Endodermal cell (in vitro differentiated cells): Measurements from ENCODE around the gene C14orf180. TPM values are rescaled to one million over a fixed set of nuclear protein-coding genes. Genes with fewer than 3 reads are reported as not detected.

ENCODE experiments used
- DNase-seq: peaks from one replicate; pipeline ENCODE4 v3.0.0-alpha.2; 2017
- H3K27ac ChIP-seq: 2 replicates; pipeline ENCODE4 v1.5.1; 2013; ENCODE audit warnings: mild to moderate bottlenecking, low read depth, low read length, moderate library complexity
- H3K27me3 ChIP-seq: 2 replicates; pipeline ENCODE4 v1.6.1; 2013; ENCODE audit warnings: mild to moderate bottlenecking, low read length, moderate library complexity; ENCODE audit not compliant: insufficient read depth, control insufficient read depth, poor library complexity, severe bottlenecking
- H3K36me3 ChIP-seq: 2 replicates; pipeline ENCODE4 v1.7.0; 2013; ENCODE audit warnings: mild to moderate bottlenecking, low read length, moderate library complexity; ENCODE audit not compliant: control insufficient read depth, insufficient read depth
- H3K4me1 ChIP-seq: one replicate; pipeline ENCODE4 v1.7.0; 2013; ENCODE audit warnings: low read length; ENCODE audit not compliant: control insufficient read depth, insufficient read depth
- H3K4me3 ChIP-seq: 2 replicates; pipeline ENCODE4 v1.5.1; 2013; ENCODE audit warnings: mild to moderate bottlenecking, low read length, moderate library complexity
- H3K9ac ChIP-seq: 2 replicates; pipeline ENCODE4 v1.6.1; 2013; ENCODE audit warnings: mild to moderate bottlenecking, low read length, moderate library complexity; ENCODE audit not compliant: poor library complexity, severe bottlenecking; ENCODE audit errors: extremely low read depth
- H3K9me3 ChIP-seq: 2 replicates; pipeline ENCODE4 v1.6.1; 2013; ENCODE audit warnings: mild to moderate bottlenecking, low read length, moderate library complexity; ENCODE audit not compliant: control insufficient read depth
- H3K27ac Mint-ChIP-seq: 2 replicates; pipeline ENCODE4 v1.8.0; 2020; ENCODE audit warnings: mixed read lengths
- H3K27me3 Mint-ChIP-seq: 2 replicates; pipeline ENCODE4 v1.8.0; 2021; ENCODE audit warnings: mild to moderate bottlenecking, mixed read lengths; ENCODE audit not compliant: insufficient read depth
- H3K36me3 Mint-ChIP-seq: 2 replicates; pipeline ENCODE4 v1.8.0; 2020; ENCODE audit warnings: low read depth, mixed read lengths
- H3K4me1 Mint-ChIP-seq: 2 replicates; pipeline ENCODE4 v1.8.0; 2020; ENCODE audit warnings: mixed read lengths
- H3K4me3 Mint-ChIP-seq: 2 replicates; pipeline ENCODE4 v1.8.0; 2020; ENCODE audit warnings: mild to moderate bottlenecking, moderate library complexity, mixed read lengths
- H3K9me3 Mint-ChIP-seq: 2 replicates; pipeline ENCODE4 v1.8.0; 2020; ENCODE audit warnings: mild to moderate bottlenecking, mixed read lengths
- WGBS, 2 experiments: methylation state at CpG; one replicate each; pipeline versions ENCODE4 v1.1.5 to v1.1.7; 2013; ENCODE audit warnings: missing lambda C conversion rate in 2 of 2, mixed read lengths in 1 of 2; ENCODE audit not compliant: insufficient coverage in 1 of 2, insufficient read length in 1 of 2; 5-methylcytosine and 5-hydroxymethylcytosine counted together
- total RNA-seq, 2 donors: library from RNA; stranded (reverse); fragmentation: NEBNext Ultra II Directional in 1 of 2; extraction: Animal tissue kit (Norgen Biotek cat#: 25700) in 1 of 2; gene quantifications; 2 replicates in 1 of 2; 3 replicates in 1 of 2; pipeline ENCODE4 v1.2.1, GENCODE V29; 2021
- TF ChIP-seq, protein P1 (sequence below): fragments of 200-600 bp; sonication (generic); conservative IDR thresholded peaks from 2 replicates; pipeline ENCODE4 v1.5.0; 2021; ENCODE audit warnings: antibody characterized with exemption, mild to moderate bottlenecking

The C14orf180 gene
- total RNA-seq, 2 donors from 2014 or later = not detected

- H3K4me1 ChIP-seq = no peaks in the 10 kb centered on the region
- Mint-ChIP-seq H3K27me3 (no peaks in the 10 kb centered on the region), H3K9me3 (no peaks in the 10 kb centered on the region), H3K4me1 (no peaks in the 10 kb centered on the region), H3K4me3 (no peak overlapping the region), H3K36me3 (no peaks in the 10 kb centered on the region), H3K27ac (no peak overlapping the region)
- H3K36me3 ChIP-seq = no peaks in the 10 kb centered on the region
- H3K27ac ChIP-seq = no peak overlapping the region
- TF ChIP-seq, protein P1, sequence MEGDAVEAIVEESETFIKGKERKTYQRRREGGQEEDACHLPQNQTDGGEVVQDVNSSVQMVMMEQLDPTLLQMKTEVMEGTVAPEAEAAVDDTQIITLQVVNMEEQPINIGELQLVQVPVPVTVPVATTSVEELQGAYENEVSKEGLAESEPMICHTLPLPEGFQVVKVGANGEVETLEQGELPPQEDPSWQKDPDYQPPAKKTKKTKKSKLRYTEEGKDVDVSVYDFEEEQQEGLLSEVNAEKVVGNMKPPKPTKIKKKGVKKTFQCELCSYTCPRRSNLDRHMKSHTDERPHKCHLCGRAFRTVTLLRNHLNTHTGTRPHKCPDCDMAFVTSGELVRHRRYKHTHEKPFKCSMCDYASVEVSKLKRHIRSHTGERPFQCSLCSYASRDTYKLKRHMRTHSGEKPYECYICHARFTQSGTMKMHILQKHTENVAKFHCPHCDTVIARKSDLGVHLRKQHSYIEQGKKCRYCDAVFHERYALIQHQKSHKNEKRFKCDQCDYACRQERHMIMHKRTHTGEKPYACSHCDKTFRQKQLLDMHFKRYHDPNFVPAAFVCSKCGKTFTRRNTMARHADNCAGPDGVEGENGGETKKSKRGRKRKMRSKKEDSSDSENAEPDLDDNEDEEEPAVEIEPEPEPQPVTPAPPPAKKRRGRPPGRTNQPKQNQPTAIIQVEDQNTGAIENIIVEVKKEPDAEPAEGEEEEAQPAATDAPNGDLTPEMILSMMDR = no peak
- no peak overlapping the region for H3K4me3 ChIP-seq
- no peaks in the 10 kb centered on the region for H3K27me3 ChIP-seq
- H3K9me3 ChIP-seq = no peaks in the 10 kb centered on the region
- no peak overlapping the region for H3K9ac ChIP-seq
- 84 to 87% methylated on average over 16 to 27 of the region's 27 CpGs for WGBS, 2 experiments
- DNase-seq = no peak
These were observed 4.1 kb downstream of the C14orf180 start for GRCh38 chr14:104583424-104584306.

DNA sequence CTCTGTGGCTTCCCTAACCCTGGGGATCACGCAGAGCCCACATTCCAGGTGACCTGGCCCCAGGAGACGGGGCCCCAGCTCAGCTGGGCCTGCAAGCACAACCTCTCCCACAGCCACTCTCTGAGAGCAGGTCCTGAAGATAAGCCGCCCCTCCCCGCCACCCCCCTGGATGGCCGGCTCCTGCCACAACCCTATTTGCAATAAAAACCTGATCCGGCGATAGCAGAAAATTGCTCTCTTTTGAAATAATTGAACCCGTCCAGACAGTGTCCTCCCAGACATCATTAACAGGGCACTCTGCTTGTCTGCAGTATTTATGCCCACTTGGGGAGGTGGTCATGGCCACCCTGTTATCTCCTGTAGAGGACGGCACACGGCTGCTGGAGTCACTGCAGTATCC lies 5.0 kb downstream of the C14orf180 start:
- Histone ChIP-seq H3K9ac (no peak overlapping the region), H3K27ac (no peak overlapping the region), H3K27me3 (no peaks in the 10 kb centered on the region), H3K9me3 (no peaks in the 10 kb centered on the region), H3K4me1 (no peaks in the 10 kb centered on the region), H3K36me3 (no peaks in the 10 kb centered on the region), H3K4me3 (no peak overlapping the region)
- Mint-ChIP-seq H3K36me3 (no peaks in the 10 kb centered on the region), H3K27me3 (no peaks in the 10 kb centered on the region), H3K27ac (no peak overlapping the region), H3K4me3 (no peak overlapping the region), H3K4me1 (no peaks in the 10 kb centered on the region), H3K9me3 (no peaks in the 10 kb centered on the region)
- no peak for DNase-seq
- TF ChIP-seq, protein P1 = no peak
- 89 to 94% methylated on average over 6 to 10 of the region's 10 CpGs for WGBS, 2 experiments

- no peaks in the 10 kb centered on the region for H3K27me3 ChIP-seq
- H3K36me3 ChIP-seq = no peaks in the 10 kb centered on the region
- Mint-ChIP-seq H3K36me3 (no peaks in the 10 kb centered on the region), H3K4me3 (no peak overlapping the region), H3K27ac (no peak overlapping the region), H3K27me3 (no peaks in the 10 kb centered on the region), H3K9me3 (no peaks in the 10 kb centered on the region), H3K4me1 (no peaks in the 10 kb centered on the region)
- H3K9ac ChIP-seq = no peak overlapping the region
- H3K9me3 ChIP-seq = no peaks in the 10 kb centered on the region
- no peak overlapping the region for H3K27ac ChIP-seq
- H3K4me1 ChIP-seq = no peaks in the 10 kb centered on the region
- H3K4me3 ChIP-seq = no peak overlapping the region
- 93 to 94% methylated on average over 13 to 24 of the region's 24 CpGs for WGBS, 2 experiments
- no peak for DNase-seq
- TF ChIP-seq, protein P1 = no peak
These were observed 6.6 kb downstream of the C14orf180 start for GRCh38 chr14:104585966-104586697.
